Right lobe of liver (tissue), 6 donors: Measurements from ENCODE around the gene SRP54. TPM values are rescaled to one million over a fixed set of nuclear protein-coding genes. Genes with fewer than 3 reads are reported as not detected.

Experiments used
- ATAC-seq, 4 donors: fragments of 200-7000 bp; cut with Tn5 transposase; one replicate each; pipeline ENCODE4 v1.9.1; 2020; ENCODE audit warnings: mild to moderate bottlenecking in 4 of 4, moderate library complexity in 4 of 4
- DNase-seq, 3 donors: peaks; one replicate each; pipeline ENCODE4 v3.0.0-alpha.2; 2020
- H3K27ac ChIP-seq, 3 donors: fragments of 200-600 bp; one replicate each; pipeline ENCODE4 v1.8.0; 2022
- H3K27me3 ChIP-seq, 2 donors: fragments of 200-600 bp; one replicate each; pipeline ENCODE4 v1.8.0; 2022
- H3K36me3 ChIP-seq, 4 donors: fragments of 200-600 bp; sonication (generic) in 1 of 4; one replicate each; pipeline versions ENCODE4 v1.5.1 to v1.8.0; 2017 to 2022; ENCODE audit warnings: control low read depth in 1 of 4
- H3K4me1 ChIP-seq, 4 donors: fragments of 200-600 bp; sonication (generic) in 1 of 4; one replicate each; pipeline versions ENCODE4 v1.5.1 to v1.8.0; 2017 to 2022; ENCODE audit warnings: control low read depth in 1 of 4
- H3K4me3 ChIP-seq, 3 donors: fragments of 200-600 bp; one replicate each; pipeline ENCODE4 v1.8.0; 2022
- H3K9me3 ChIP-seq, 4 donors: fragments of 200-600 bp; sonication (generic) in 1 of 4; one replicate each; pipeline versions ENCODE4 v1.5.1 to v1.8.0; 2017 to 2022; ENCODE audit warnings: control low read depth in 1 of 4
- POLR2A ChIP-seq: fragments of 450-650 bp; IDR thresholded peaks from one replicate; pipeline ENCODE4 v1.6.1; 2017; ENCODE audit warnings: antibody characterized with exemption, mild to moderate bottlenecking
- WGBS: methylation state at CpG from one replicate; pipeline ENCODE4 v1.1.6; 2018; ENCODE audit warnings: low coverage, low lambda C conversion rate; ENCODE audit not compliant: insufficient coverage; ENCODE audit errors: missing lambda C conversion rate; 5-methylcytosine and 5-hydroxymethylcytosine counted together
- intact Hi-C, 2 donors: fragments of 100-400 bp; cut with DNase I; formaldehyde crosslinking; loops; one replicate each; pipeline versions ENCODE4 v1.11.2 to v1.14.1; 2022
- total RNA-seq, 6 experiments: library from RNA; depleted of rRNA in 2 of 6; stranded (reverse); fragments of >200 nt in 2 of 6; fragmentation: NEBNext Ultra II Directional in 3 of 6; extraction: Animal tissue kit (Norgen Biotek cat#: 25700) in 3 of 6; gene quantifications; one replicate each; pipeline versions ENCODE4 v1.1.0 to v1.2.4, GENCODE V29; 2016 to 2023
- TF ChIP-seq, protein P1 (sequence below), 4 donors: fragments of 200-600 bp in 3 of 4; fragments of 450-650 bp in 1 of 4; IDR thresholded peaks; one replicate each; pipeline versions ENCODE4 v1.5.1 to v1.8.0; 2016 to 2022; ENCODE audit warnings: antibody characterized with exemption in 4 of 4, mild to moderate bottlenecking in 2 of 4
- donor health status: DM: no; HTN: yes; CAD: no.
- donor health status: DM: no; HTN: no; CAD: no.
- donor health status: DM: no; HTN: no; CAD: no.
- donor health status: DM: no; HTN: yes; CAD: no.
- donor health status: DM: no; HTN: yes; CAD: no.

The SRP54 gene
- total RNA-seq, 6 experiments from 2014 or later = 35.1 to 46.7 (median 41.0) TPM

- no peak for ATAC-seq
- no peaks in the 10 kb centered on the region for H3K9me3 ChIP-seq
- H3K27ac ChIP-seq = no peak overlapping the region
Measured at GRCh38 chr14:34937876-34938275, 44.9 kb upstream of the SRP54 start.

GRCh38 chr14:34943506-34943905 is 39.3 kb upstream of the SRP54 start:
- DNase-seq (no peak), ATAC-seq (no peak)
- Histone ChIP-seq H3K4me3 (no peak overlapping the region), H3K9me3 (no peaks in the 10 kb centered on the region), H3K27me3 (no peaks in the 10 kb centered on the region), H3K4me1 (no peaks in the 10 kb centered on the region), H3K36me3 (no peaks in the 10 kb centered on the region), H3K27ac (no peak overlapping the region)
- TF ChIP-seq POLR2A = no peak
- TF ChIP-seq, protein P1, sequence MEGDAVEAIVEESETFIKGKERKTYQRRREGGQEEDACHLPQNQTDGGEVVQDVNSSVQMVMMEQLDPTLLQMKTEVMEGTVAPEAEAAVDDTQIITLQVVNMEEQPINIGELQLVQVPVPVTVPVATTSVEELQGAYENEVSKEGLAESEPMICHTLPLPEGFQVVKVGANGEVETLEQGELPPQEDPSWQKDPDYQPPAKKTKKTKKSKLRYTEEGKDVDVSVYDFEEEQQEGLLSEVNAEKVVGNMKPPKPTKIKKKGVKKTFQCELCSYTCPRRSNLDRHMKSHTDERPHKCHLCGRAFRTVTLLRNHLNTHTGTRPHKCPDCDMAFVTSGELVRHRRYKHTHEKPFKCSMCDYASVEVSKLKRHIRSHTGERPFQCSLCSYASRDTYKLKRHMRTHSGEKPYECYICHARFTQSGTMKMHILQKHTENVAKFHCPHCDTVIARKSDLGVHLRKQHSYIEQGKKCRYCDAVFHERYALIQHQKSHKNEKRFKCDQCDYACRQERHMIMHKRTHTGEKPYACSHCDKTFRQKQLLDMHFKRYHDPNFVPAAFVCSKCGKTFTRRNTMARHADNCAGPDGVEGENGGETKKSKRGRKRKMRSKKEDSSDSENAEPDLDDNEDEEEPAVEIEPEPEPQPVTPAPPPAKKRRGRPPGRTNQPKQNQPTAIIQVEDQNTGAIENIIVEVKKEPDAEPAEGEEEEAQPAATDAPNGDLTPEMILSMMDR (IDR thresholded peaks at IDR 0.05) = no peak
- intact Hi-C loops = no loop called here

More at GRCh38 chr14:34937876-34938275, 44.9 kb upstream of the SRP54 start:
- H3K4me3 ChIP-seq = no peak overlapping the region
- H3K4me1 ChIP-seq = no peaks in the 10 kb centered on the region
- no peak for DNase-seq
- TF ChIP-seq POLR2A = no peak
- TF ChIP-seq, protein P1 (IDR thresholded peaks at IDR 0.05) = no peak
- 100% methylated on average over 1 of the region's 3 CpGs for WGBS
- no peaks in the 10 kb centered on the region for H3K27me3 ChIP-seq
- no peaks in the 10 kb centered on the region for H3K36me3 ChIP-seq
- intact Hi-C loops = no loop called here

- WGBS = 95% methylated on average over 6 of the region's 7 CpGs
- TF ChIP-seq, protein P1 (IDR thresholded peaks at IDR 0.05) = no peak
- no peak for TF ChIP-seq POLR2A
- no peak overlapping the region for H3K4me3 ChIP-seq
- DNase-seq (no peak), ATAC-seq (no peak)
- no peaks in the 10 kb centered on the region for H3K27me3 ChIP-seq
- H3K27ac ChIP-seq = no peak overlapping the region
- H3K4me1 ChIP-seq = no peaks in the 10 kb centered on the region
- H3K9me3 ChIP-seq = no peaks in the 10 kb centered on the region
- intact Hi-C loops = no loop called here
- no peaks in the 10 kb centered on the region for H3K36me3 ChIP-seq
Measured at GRCh38 chr14:34944744-34945143, 38.0 kb upstream of the SRP54 start.

DNA sequence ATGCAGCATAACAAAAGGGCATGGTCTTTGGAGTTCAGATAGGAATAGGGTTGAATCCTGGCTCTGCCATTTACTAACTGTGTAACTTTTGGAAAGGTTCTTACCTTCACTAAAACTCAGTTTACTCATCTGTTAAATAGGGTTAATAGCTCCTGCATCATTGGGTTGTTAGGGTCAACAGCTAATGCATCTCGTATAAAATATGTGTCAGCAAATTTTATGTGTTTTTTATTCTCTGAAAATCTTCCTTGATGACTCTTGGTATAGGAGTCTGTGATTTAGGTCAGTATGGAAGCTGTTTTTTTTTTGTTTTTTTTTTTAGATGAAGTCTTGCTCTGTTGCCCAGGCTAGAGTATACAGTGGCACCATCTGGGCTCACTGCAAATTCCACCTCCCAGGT is 36.1 kb upstream of the SRP54 start:
- no peak for DNase-seq
- TF ChIP-seq POLR2A = no peak
- TF ChIP-seq, protein P1 (IDR thresholded peaks at IDR 0.05) = no peak
- Histone ChIP-seq H3K27ac (no peak overlapping the region), H3K36me3 (no peaks in the 10 kb centered on the region), H3K4me3 (no peak overlapping the region), H3K27me3 (no peaks in the 10 kb centered on the region), H3K4me1 (no peaks in the 10 kb centered on the region), H3K9me3 (no peaks in the 10 kb centered on the region)
- ATAC-seq = no peak
- intact Hi-C loops = no loop called here
- 0% methylated on average over 1 of the region's 1 CpG for WGBS

GRCh38 chr14:34951286-34951685 is 31.5 kb upstream of the SRP54 start:
- TF ChIP-seq POLR2A = no peak
- TF ChIP-seq, protein P1 (IDR thresholded peaks at IDR 0.05) = no peak
- intact Hi-C loops = no loop called here
- no peak for ATAC-seq
- H3K27ac ChIP-seq = no peak overlapping the region
- WGBS = 83% methylated on average over 1 of the region's 1 CpG
- no peaks in the 10 kb centered on the region for H3K27me3 ChIP-seq
- no peak overlapping the region for H3K4me3 ChIP-seq
- H3K36me3 ChIP-seq = peaks cover 0 to 21% (median 5%) of the 10 kb centered on the region in 4 donors
- H3K4me1 ChIP-seq = no peaks in the 10 kb centered on the region
- no peak for DNase-seq
- H3K9me3 ChIP-seq = no peaks in the 10 kb centered on the region
